Activated CD4-positive, alpha-beta T cell treated with anti-CD3 and anti-CD28 coated beads for 36 hours (primary cell): ENCODE results near the gene ADA. TPM values are rescaled to one million over a fixed set of nuclear protein-coding genes. Genes with fewer than 3 reads are reported as not detected.

Source experiments
- ATAC-seq: fragments of 200-7000 bp; cut with Tn5 transposase; one replicate; pipeline ENCODE4 v1.10.0; 2021; ENCODE audit warnings: mild to moderate bottlenecking, moderate library complexity
- CTCF ChIA-PET: fragments of 350-600 bp; sonication (Branson Sonifier 250); formaldehyde crosslinking; loops from one replicate; lab custom pipeline; 2021; ENCODE audit warnings: antibody characterized with exemption; lab: Charles Lee
- POLR2A ChIA-PET: fragments of 350-600 bp; sonication (Branson Sonifier 250); formaldehyde crosslinking; loops from one replicate; lab custom pipeline; 2021; ENCODE audit warnings: antibody characterized with exemption, inconsistent platforms; lab: Charles Lee
- DNase-seq: peaks from one replicate; pipeline ENCODE4 v3.0.0-alpha.2; 2020
- H3K27ac Mint-ChIP-seq: one replicate; pipeline ENCODE4 v1.8.0; 2021; ENCODE audit warnings: mixed read lengths
- H3K27me3 Mint-ChIP-seq: one replicate; pipeline ENCODE4 v1.8.0; 2021; ENCODE audit warnings: mixed read lengths
- H3K36me3 Mint-ChIP-seq: one replicate; pipeline ENCODE4 v1.8.0; 2021; ENCODE audit warnings: low read depth, mixed read lengths
- H3K4me1 Mint-ChIP-seq: one replicate; pipeline ENCODE4 v1.8.0; 2021; ENCODE audit warnings: mixed read lengths
- H3K4me3 Mint-ChIP-seq: one replicate; pipeline ENCODE4 v1.8.0; 2021; ENCODE audit warnings: mild to moderate bottlenecking, moderate library complexity, mixed read lengths
- H3K9me3 Mint-ChIP-seq: one replicate; pipeline ENCODE4 v1.8.0; 2021; ENCODE audit warnings: low read depth, mixed read lengths
- intact Hi-C, 2 experiments: fragments of 100-400 bp; cut with DNase I in 1 of 2; cut with micrococcal nuclease in 1 of 2; formaldehyde crosslinking; loops; one replicate each; pipeline versions ENCODE4 v1.14.2 to v1.15.1; 2022 to 2024; cut with DNase I, micrococcal nuclease
- total RNA-seq, 2 experiments: library from RNA; stranded (reverse); gene quantifications; one replicate each; pipeline ENCODE4 v1.2.3, GENCODE V29; 2021

ADA gene
- total RNA-seq, 2 experiments from 2014 or later, result 33.8 to 37.8 TPM

DNA sequence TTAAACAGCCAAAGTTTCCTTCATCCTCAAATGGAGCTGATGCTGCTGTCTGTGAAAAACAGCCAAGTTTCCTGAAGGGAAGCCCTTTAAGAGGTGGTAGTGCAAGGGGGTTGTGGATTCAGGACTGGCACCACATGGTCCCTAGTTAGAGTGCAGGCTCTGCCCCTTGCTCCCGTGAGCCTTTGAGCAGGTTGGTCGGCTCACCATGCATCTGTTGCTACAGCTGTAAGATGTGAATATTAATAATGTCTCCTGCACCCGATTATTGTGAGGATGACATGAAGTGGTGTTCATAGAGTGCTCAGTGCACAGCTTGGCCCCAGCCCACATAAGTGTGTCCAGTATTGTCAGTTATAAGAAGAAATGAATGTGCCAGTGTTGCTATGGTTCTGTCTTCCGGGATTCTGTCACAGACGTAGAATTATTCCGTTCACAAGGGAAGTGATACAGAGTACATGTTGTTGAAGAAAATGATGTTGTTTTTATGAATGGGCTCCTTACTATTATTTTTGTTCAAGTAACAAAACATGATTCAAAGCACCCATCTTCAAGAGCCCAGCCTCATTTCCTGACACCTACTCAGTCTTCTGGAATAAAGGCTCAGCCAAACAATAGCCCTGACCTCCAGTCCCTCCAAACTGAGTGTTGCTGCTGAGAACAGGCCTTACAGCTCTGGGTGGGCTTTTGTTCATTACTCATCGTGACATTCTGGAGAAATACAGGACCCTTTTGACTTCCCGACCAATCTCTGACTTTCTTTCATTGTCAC is 72.0 kb downstream of the ADA start:
- Mint-ChIP-seq H3K36me3 (no peaks in the 10 kb centered on the region), H3K27ac (no peak overlapping the region), H3K4me1 (peaks cover 14% of the 10 kb centered on the region), H3K4me3 (no peak overlapping the region), H3K9me3 (no peaks in the 10 kb centered on the region), H3K27me3 (peaks cover 2% of the 10 kb centered on the region)
- ChIA-PET POLR2A (no interaction called here), CTCF (interaction anchor here (1.0 to 1.4 kb wide), 2 partner anchors 30 to 31 kb away, joined by 3 read pairs; no protein-coding TSS in a partner anchor)
- DNase-seq (no peak), ATAC-seq (no peak)
- intact Hi-C loops, result no loop called here

DNA sequence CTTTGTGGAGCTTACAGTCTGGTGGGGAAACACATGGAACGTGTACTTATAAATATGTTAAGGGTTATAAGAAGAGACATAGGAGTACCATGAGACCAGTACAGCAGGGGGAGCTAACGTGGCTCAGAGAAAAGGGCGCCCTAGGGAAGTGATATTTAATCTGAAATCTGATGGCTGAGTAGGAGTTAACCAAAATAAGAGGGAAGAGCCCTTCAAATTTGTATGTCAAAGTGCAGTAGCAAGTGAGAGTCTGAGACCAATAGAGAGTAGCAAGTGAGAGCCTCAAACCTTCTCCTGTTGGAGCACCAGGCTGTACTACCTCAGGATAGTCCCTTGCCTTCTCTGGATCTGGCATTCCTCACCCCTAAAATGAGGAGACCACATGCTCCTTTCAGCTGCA is 75.2 kb downstream of the ADA start:
- DNase-seq (peak; percentile 34), ATAC-seq (peak; percentile 40)
- H3K9me3 Mint-ChIP-seq, result no peaks in the 10 kb centered on the region
- H3K27ac Mint-ChIP-seq, result no peak overlapping the region
- peaks cover 17% of the 10 kb centered on the region for H3K4me1 Mint-ChIP-seq
- ChIA-PET CTCF (interaction anchor here (0.6 to 1.9 kb wide), 4 partner anchors 18 to 171 kb away, joined by 3 to 7 read pairs (median 3); no protein-coding TSS in a partner anchor), POLR2A (interaction anchor here (1.1 kb wide), 1 partner anchor 26 kb away, joined by 3 read pairs; no protein-coding TSS in a partner anchor)
- intact Hi-C loops, result loop anchor here in 1 of 2 experiments (1.0 kb wide), 1 partner anchor 34 kb away; no protein-coding TSS in a partner anchor
- no peak overlapping the region for H3K4me3 Mint-ChIP-seq
- no peaks in the 10 kb centered on the region for H3K36me3 Mint-ChIP-seq
- H3K27me3 Mint-ChIP-seq, result peaks cover 2% of the 10 kb centered on the region

DNA sequence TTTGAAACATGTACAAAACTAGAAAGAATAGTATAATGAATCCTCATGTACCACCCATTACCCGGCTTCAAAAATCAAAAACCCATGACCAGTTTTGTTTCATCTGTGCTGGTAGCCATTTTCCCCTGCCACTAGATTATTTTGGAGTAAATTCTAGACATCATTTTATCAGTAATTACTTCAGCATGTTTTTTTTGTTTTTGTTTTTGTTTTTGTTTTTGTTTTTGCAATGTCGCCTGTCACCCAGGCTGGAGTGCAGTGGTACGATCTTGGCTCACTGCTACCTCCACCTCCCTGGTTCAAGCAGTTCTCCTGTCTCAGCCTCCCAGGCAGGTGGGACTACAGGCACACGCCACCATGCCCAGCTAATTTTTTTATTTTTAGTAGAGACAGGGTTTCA is 77.1 kb downstream of the ADA start:
- Mint-ChIP-seq H3K4me1 (peaks cover 18% of the 10 kb centered on the region), H3K9me3 (no peaks in the 10 kb centered on the region), H3K27ac (no peak overlapping the region), H3K4me3 (no peak overlapping the region), H3K27me3 (peaks cover 2% of the 10 kb centered on the region), H3K36me3 (no peaks in the 10 kb centered on the region)
- CTCF ChIA-PET, result no interaction called here
- DNase-seq (no peak), ATAC-seq (no peak)
- intact Hi-C loops, result loop anchor here in 1 of 2 experiments (2.0 kb wide), 1 partner anchor 42 kb away; no protein-coding TSS in a partner anchor
- POLR2A ChIA-PET, result no interaction called here

DNA sequence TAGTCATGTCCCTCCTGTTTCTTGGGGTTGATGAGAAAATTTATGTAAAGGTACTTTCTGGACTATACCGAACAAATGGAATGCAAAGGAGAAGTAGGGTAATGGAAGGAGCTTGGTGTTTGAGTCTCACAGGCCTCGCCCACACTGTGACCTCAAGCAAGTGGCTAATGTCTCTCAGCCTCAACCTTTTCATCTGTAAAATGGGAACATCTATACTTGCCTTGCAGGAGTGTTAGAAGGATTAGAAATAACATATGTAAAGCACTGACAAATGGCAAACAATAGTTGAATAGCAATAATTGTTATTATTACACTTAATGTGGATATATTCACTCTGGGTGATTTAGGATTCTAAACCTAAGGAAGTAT is 78.0 kb downstream of the ADA start:
- no peak overlapping the region for H3K4me3 Mint-ChIP-seq
- DNase-seq, result no peak
- peaks cover 18% of the 10 kb centered on the region for H3K4me1 Mint-ChIP-seq
- no peak overlapping the region for H3K27ac Mint-ChIP-seq
- H3K27me3 Mint-ChIP-seq, result peaks cover 1% of the 10 kb centered on the region
- ChIA-PET CTCF (no interaction called here), POLR2A (interaction anchor here (0.6 kb wide), 1 partner anchor 38 kb away, joined by 3 read pairs; no protein-coding TSS in a partner anchor)
- no peak for ATAC-seq
- no peaks in the 10 kb centered on the region for H3K36me3 Mint-ChIP-seq
- no peaks in the 10 kb centered on the region for H3K9me3 Mint-ChIP-seq
- intact Hi-C loops, result no loop called here

DNA sequence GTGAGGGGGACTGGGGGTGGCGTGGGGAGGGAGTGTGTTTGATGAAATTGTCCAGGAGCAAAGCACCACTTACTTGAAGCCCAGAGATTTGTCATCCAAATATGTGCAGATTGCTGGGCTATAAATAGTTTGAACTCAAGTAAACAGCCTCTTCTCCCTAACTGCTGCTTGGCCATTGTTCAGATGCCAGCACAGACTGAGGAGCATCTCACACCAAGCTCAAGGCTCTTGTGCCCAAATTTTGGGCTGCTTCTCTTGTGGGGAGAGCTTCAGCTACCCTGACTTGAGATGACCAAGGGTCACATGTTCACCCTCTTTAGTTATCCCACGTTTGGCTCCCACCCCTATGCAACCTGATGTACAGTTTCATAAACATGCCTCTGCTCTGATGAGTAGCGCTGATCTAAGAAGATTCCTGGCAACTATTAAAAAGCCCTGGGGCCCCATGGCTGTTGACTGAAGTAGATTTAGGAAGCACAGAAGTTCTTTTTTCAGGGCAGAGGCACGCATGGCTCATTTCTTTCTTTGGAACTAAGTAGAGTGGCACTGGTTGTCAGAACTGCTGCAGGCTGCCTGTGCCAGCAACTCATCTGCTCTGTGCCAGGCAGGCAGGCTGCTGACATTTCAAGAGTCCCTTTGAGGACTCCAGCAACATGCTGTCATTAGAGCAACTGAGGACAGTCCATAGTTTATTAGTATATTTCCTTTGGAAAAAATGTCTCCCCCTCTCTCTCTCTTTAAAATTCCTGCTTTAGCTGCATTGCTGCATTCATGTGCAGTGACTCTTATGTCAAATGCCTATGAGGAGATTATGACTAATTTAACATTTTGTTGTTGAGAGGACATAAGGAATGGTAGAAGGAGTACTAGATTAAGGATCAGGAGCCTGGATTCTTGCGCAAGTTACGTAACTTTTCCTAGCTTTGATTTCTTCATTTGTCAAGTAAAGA is 78.7 kb downstream of the ADA start:
- intact Hi-C loops, result no loop called here
- DNase-seq, result no peak
- Mint-ChIP-seq H3K9me3 (no peaks in the 10 kb centered on the region), H3K27ac (no peak overlapping the region), H3K36me3 (no peaks in the 10 kb centered on the region), H3K4me1 (peaks cover 18% of the 10 kb centered on the region), H3K4me3 (no peak overlapping the region), H3K27me3 (no peaks in the 10 kb centered on the region)
- ATAC-seq, result no peak
- POLR2A ChIA-PET, result interaction anchor here (0.6 kb wide), 1 partner anchor 38 kb away, joined by 3 read pairs; no protein-coding TSS in a partner anchor
- CTCF ChIA-PET, result no interaction called here

DNA sequence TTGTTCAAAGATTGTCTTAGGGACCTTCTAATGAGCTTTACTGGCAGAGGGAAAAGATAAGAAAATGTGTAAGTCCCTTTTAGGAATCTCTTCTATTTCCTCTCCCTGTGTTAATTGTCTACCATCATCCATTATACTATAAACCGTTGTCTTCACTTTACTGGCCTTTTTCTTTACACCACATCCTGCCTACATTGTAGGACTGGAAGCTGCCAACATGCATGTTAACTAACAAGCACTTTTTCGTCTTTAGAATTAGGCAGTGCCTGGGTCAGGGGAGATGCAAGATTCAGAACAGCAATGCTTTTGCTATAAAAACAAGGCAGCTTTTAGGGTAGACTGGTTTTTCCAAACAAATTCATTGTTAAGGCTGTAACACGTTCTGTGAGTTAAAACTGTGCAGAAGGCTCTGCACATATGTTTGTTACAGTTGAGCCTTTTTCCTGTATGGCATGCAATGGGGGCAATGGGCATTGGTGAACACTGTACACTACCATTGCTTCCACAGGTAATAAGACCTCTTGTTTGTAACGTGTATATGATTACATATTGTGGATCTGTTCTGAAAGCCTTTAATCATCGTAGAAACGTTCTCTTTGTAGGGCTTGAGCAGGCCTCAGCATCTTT is 80.0 kb downstream of the ADA start:
- no peak for DNase-seq
- Mint-ChIP-seq H3K36me3 (no peaks in the 10 kb centered on the region), H3K27ac (no peak overlapping the region), H3K4me1 (peaks cover 7% of the 10 kb centered on the region), H3K9me3 (no peaks in the 10 kb centered on the region), H3K4me3 (no peak overlapping the region), H3K27me3 (no peaks in the 10 kb centered on the region)
- ChIA-PET POLR2A (no interaction called here), CTCF (interaction anchor here (0.8 kb wide), 1 partner anchor 27 kb away, joined by 3 read pairs; no protein-coding TSS in a partner anchor)
- intact Hi-C loops, result no loop called here
- ATAC-seq, result no peak

DNA sequence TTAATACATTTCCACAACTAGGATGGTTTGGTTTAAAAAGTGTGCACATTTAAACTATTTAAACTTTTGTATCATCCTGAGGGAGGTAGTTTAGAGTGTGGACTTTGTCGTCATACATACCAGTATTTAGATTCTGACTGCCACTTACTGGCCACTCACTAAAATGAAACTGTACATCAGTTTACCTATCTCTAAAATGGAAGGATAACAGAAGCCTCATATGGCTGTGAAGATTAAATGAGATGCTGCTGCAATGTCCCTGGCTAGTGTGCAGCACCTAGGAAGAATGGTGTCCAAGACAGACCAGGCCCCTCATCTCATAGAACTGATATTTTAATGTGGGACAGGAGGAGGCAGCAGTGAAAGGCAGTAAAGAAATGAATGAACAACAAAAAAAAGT is 81.1 kb downstream of the ADA start:
- POLR2A ChIA-PET, result no interaction called here

More for the DNA sequence above, 81.1 kb downstream of the ADA start:
- no peak overlapping the region for H3K4me3 Mint-ChIP-seq
- H3K9me3 Mint-ChIP-seq, result no peaks in the 10 kb centered on the region
- peaks cover 4% of the 10 kb centered on the region for H3K4me1 Mint-ChIP-seq
- ATAC-seq (no peak), DNase-seq (no peak)
- intact Hi-C loops, result no loop called here
- no peaks in the 10 kb centered on the region for H3K27me3 Mint-ChIP-seq
- no peak overlapping the region for H3K27ac Mint-ChIP-seq
- CTCF ChIA-PET, result no interaction called here
- H3K36me3 Mint-ChIP-seq, result no peaks in the 10 kb centered on the region

Other genes with a start within 250 kb of the ADA start
- 10 to 100 TPM; 18.3 to 21.5 TPM for gene TTPAL, start 175.8 kb downstream of the ADA start, total RNA-seq
- gene SERINC3, start 129.6 kb downstream of the ADA start, total RNA-seq, result 10 to 100 TPM; 51.9 to 58.5 TPM
- 1 to 10 TPM; 4.5 to 4.6 TPM for gene PKIG, start 69.1 kb downstream of the ADA start, total RNA-seq
- not detected for gene CCN5, start 63.7 kb upstream of the ADA start, total RNA-seq
- gene KCNK15, start 94.2 kb upstream of the ADA start, total RNA-seq, result 1 to 10 TPM; 1.1 to 1.4 TPM
- gene RIMS4, start 158.8 kb upstream of the ADA start, total RNA-seq, result not detected
- gene YWHAB, start 234.0 kb upstream of the ADA start, total RNA-seq, result 100 to 1,000 TPM; 273 to 326 TPM